Measurements from ENCODE around the gene ANKMY1. TPM values are rescaled to one million over a fixed set of nuclear protein-coding genes. Genes with fewer than 3 reads are reported as not detected.

Gene ANKMY1
- total and polyA plus RNA-seq, 2 of the 8 experiments (the other 6 are each of a cell fraction or from before 2014, with no cell fraction given), result 4.5 to 4.8 TPM

DNA sequence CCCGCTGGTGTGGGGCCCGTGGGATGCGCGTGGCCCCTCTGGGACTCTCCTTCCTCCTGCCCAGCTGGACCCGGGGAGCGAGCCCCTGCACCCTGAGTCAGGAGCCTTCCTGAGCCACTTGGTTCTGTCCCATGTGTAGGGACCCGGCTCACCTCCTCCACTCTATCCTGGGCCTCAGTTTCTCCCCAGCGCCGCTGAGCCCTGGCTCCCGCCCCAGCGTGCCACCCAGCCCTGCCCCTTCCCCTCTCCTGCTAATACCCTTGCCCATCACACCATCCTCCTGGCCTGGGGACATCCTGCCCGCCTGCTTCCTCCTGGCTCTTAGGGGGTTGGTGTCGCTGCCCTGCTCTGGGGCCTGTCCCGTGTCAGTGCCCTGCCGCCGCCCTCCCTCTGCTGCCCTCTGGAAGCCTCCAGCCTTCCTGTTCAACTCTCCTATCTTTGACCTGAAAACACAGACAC, 97.5 kb downstream of the ANKMY1 start:
- Histone ChIP-seq H3K27me3 (replicated peaks in 1 of 4; ENCODE audit: control insufficient read depth in 3 of 4, extremely low read depth in 1 of 4, insufficient read depth in 3 of 4, low read length in 3 of 4) (peaks cover 1 to 12% (median 6%) of the 10 kb centered on the region in 4 experiments), H2BK15ac (ENCODE audit: low read length) (no peak overlapping the region), H2BK5ac (ENCODE audit: low read depth, low read length) (no peak overlapping the region), H2BK12ac (ENCODE audit: low read depth, low read length) (no peak overlapping the region), H4K20me1 (replicated peaks in 1 of 2; ENCODE audit: control insufficient read depth in 1 of 2, insufficient read depth in 2 of 2, low read length in 2 of 2) (peaks cover 19 to 20% of the 10 kb centered on the region in 2 experiments), H3K14ac (ENCODE audit: insufficient read length) (no peak overlapping the region), H3K18ac (ENCODE audit: extremely low read depth, low read length) (no peak overlapping the region), H3K9me3 (ENCODE audit: insufficient read depth in 2 of 2, low read depth in 1 of 2, low read length in 1 of 2) (no peaks in the 10 kb centered on the region), H3K4ac (replicated peaks; ENCODE audit: insufficient read length, low read depth, low read length) (no peak overlapping the region), H3K27ac (ENCODE audit: low read depth, low read length) (no peak overlapping the region), H4K8ac (ENCODE audit: extremely low read depth, insufficient read depth, low read length) (no peak overlapping the region), H3K23me2 (ENCODE audit: low read depth, low read length) (no peaks in the 10 kb centered on the region), H3K56ac (replicated peaks; ENCODE audit: insufficient read length, low read depth, low read length) (no peak overlapping the region), H3K4me2 (ENCODE audit: insufficient read depth in 1 of 2, low read depth in 2 of 2, low read length in 2 of 2) (no peak overlapping the region), H3K79me2 (ENCODE audit: control insufficient read depth in 1 of 2, insufficient read depth in 2 of 2, low read length in 2 of 2) (no peaks in the 10 kb centered on the region), H3K4me3 (ENCODE audit: extremely low read depth in 1 of 4, insufficient read depth in 2 of 4, low read depth in 3 of 4, low read length in 4 of 4) (no peak overlapping the region), H3K4me1 (replicated peaks in 1 of 4; ENCODE audit: control insufficient read depth in 3 of 4, insufficient read depth in 4 of 4, low read length in 3 of 4) (peaks cover 2 to 42% (median 24%) of the 10 kb centered on the region in 4 experiments), H2AK5ac (ENCODE audit: low read depth, low read length) (no peak overlapping the region), H3K36me3 (ENCODE audit: control insufficient read depth in 2 of 4, insufficient read depth in 4 of 4, low read length in 3 of 4) (peaks cover 0 to 11% (median 5%) of the 10 kb centered on the region in 4 experiments; a peak in 5 of 8 replicates), H3K9ac (replicated peaks in 1 of 4; ENCODE audit: extremely low read depth in 1 of 4, low read depth in 3 of 4, low read length in 3 of 4) (no peak overlapping the region), H2BK20ac (ENCODE audit: low read length) (no peak overlapping the region), H4K5ac (ENCODE audit: insufficient read length, low read depth, low read length) (no peak overlapping the region), H3K23ac (ENCODE audit: insufficient read length) (no peak overlapping the region), H2AFZ (ENCODE audit: low read length) (no peak overlapping the region), H2BK120ac (replicated peaks; ENCODE audit: low read depth, low read length) (no peak overlapping the region), H4K91ac (replicated peaks; ENCODE audit: insufficient read length, low read length) (no peak overlapping the region), H3K79me1 (ENCODE audit: low read depth, low read length) (no peaks in the 10 kb centered on the region)
- FAIRE-seq (no peak), DNase-seq (ENCODE audit: low read depth in 1 of 2, low spot score in 2 of 2) (no peak)
- TF ChIP-seq SUZ12 (IDR thresholded peaks at IDR 0.05; ENCODE audit: low read length) (no peak), NANOG (IDR thresholded peaks at IDR 0.05; ENCODE audit: insufficient read depth, low read depth, low read length, poor library complexity, severe bottlenecking) (no peak), EP300 (IDR thresholded peaks at IDR 0.05; ENCODE audit: borderline replicate concordance in 1 of 2, low read depth in 2 of 2, low read length in 2 of 2) (no peak), SRF (IDR thresholded peaks at IDR 0.05; ENCODE audit: low read depth, low read length) (no peak), ZNF274 (IDR thresholded peaks at IDR 0.05; ENCODE audit: borderline replicate concordance, extremely low read depth, low read length) (no peak)
- WGBS, 2 experiments (ENCODE audit: extremely low coverage in 1 of 2, insufficient coverage in 1 of 2, insufficient read length in 1 of 2, insufficient replicate concordance in 2 of 2, low coverage in 1 of 2, low lambda C conversion rate in 2 of 2, missing lambda C conversion rate in 1 of 2), result 91% methylated on average over 13 of the region's 16 CpGs; no CpG with 5 or more reads in 1 of the 2 experiments
- CTCF ChIA-PET (ENCODE audit: partially characterized antibody), result interaction anchor here (1.0 to 1.2 kb wide), 4 partner anchors 9 to 120 kb away, joined by 3 read pairs; no protein-coding TSS in a partner anchor
- POLR2A ChIA-PET (ENCODE audit: partially characterized antibody), result interaction anchor here (0.7 kb wide), 1 partner anchor 9 kb away, joined by 3 read pairs; no protein-coding TSS in a partner anchor
